ENCODE measurements around the gene HOXD9.

DNA sequence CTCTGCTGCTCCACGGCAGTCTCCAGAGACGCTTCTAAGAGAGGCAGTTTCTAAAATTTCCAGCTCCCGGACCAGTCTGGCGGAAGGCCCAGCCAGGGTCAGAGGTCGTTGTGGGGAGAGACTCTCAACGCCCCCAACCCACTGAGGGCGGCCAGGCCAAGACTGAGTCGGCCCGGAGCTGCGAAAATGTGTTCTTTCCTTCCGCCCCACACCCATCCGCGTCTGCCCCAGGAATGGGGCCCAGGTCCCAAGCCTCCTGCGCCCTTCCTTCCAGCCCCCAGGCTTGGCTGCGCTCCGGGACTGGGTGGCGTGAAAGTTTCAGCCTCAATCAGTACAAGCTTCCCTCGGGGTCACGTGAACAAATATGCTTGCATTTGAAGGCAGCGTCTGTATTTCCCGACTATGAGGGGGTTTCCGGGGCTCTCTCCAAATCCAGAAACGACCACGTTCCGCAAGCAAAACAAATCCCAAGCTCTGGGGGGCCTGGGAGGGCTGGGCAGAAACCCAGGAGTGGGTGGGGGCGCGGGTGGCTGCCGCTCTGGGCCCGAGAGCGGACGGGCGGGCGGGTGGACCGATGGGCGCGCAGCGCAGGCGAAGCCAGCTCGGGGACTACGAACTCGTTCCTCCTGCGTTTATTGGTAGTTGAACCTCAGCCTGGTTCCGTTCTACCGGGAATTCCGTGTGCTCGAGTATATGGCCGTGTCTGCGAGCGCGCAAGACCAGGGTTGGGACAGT, 37.9 kb downstream of the HOXD9 start:
- TF ChIP-seq CTCF (IDR thresholded peaks at IDR 0.05) (no peak), EP300 (IDR thresholded peaks at IDR 0.05; ENCODE audit: low read depth) (no peak), POLR2A (IDR thresholded peaks at IDR 0.05) (no peak), POLR2AphosphoS5 (IDR thresholded peaks at IDR 0.05) (no peak)

Data from transverse colon (tissue), 4 donors.